HFF-Myc (cell line): ENCODE data around the gene ATG16L1.

ENCODE experiments used
- DNase-seq: peaks from one replicate; pipeline ENCODE4 v3.0.0-alpha.2; 2011; ENCODE audit warnings: low read depth; ENCODE audit errors: extremely low read depth
- H3K4me3 ChIP-seq: replicated peaks from 2 replicates; pipeline ENCODE4 v1.5.1; 2011; ENCODE audit warnings: low read depth, mild to moderate bottlenecking, control low read depth, low read length
- TF ChIP-seq, protein P1 (sequence below): IDR thresholded peaks from 2 replicates; pipeline ENCODE4 v1.5.1; 2012; ENCODE audit warnings: mild to moderate bottlenecking, low read depth, low read length, control low read depth; ENCODE audit errors: missing control alignments

ATG16L1 gene

DNA sequence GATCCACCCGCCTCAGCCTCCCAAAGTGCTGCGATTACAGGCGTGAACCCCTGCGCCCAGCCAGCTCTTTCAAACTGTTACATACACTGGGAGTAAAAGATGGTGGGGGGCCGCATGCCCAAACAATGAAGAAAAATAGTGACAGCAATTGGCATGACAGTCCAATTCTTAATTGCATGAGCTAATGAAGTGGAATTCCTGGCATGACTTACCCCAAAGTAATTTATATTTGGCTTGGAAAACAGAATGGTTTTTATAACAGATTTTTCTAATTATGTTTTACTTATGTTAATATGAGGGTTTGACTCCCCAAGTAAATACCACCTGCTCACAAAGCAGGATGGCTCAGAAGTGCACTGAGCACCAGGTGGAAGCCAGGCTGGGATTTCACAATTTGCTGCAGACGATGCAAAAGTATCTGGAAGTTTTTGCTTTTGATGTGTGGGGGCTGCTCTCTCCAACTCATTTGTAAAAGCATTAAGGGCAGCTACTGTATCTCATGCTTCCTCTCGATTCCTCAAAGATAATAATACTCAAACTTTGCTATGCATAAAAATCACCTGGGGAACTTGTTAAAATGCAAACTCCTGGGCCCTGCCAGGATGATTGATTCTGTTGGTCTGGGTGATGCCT is 24.0 kb upstream of the ATG16L1 start:
- TF ChIP-seq, protein P1, sequence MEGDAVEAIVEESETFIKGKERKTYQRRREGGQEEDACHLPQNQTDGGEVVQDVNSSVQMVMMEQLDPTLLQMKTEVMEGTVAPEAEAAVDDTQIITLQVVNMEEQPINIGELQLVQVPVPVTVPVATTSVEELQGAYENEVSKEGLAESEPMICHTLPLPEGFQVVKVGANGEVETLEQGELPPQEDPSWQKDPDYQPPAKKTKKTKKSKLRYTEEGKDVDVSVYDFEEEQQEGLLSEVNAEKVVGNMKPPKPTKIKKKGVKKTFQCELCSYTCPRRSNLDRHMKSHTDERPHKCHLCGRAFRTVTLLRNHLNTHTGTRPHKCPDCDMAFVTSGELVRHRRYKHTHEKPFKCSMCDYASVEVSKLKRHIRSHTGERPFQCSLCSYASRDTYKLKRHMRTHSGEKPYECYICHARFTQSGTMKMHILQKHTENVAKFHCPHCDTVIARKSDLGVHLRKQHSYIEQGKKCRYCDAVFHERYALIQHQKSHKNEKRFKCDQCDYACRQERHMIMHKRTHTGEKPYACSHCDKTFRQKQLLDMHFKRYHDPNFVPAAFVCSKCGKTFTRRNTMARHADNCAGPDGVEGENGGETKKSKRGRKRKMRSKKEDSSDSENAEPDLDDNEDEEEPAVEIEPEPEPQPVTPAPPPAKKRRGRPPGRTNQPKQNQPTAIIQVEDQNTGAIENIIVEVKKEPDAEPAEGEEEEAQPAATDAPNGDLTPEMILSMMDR = no peak
- no peak for DNase-seq

DNA sequence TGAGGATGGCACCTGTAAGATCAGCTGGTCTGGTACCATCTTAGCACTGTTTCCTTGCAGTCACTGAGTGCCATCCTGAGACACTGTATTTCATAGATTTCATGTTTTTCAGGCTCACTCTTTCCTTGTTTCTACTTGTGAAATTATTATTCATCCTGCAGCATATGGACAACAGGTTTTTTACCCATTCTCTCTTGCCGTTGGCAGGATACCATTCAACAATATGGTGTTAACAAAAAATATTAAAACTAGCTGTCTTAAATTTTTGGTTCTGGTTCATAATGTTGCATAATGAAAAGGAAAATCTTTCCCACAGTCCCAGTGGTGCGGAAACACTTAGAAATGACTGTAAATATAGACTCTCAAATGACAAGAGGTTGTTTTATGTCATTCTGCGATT is 23.1 kb upstream of the ATG16L1 start:
- TF ChIP-seq, protein P1 = no peak
- H3K4me3 ChIP-seq = no peak overlapping the region
- no peak for DNase-seq

More for the DNA sequence above, 24.0 kb upstream of the ATG16L1 start:
- H3K4me3 ChIP-seq = no peak overlapping the region

DNA sequence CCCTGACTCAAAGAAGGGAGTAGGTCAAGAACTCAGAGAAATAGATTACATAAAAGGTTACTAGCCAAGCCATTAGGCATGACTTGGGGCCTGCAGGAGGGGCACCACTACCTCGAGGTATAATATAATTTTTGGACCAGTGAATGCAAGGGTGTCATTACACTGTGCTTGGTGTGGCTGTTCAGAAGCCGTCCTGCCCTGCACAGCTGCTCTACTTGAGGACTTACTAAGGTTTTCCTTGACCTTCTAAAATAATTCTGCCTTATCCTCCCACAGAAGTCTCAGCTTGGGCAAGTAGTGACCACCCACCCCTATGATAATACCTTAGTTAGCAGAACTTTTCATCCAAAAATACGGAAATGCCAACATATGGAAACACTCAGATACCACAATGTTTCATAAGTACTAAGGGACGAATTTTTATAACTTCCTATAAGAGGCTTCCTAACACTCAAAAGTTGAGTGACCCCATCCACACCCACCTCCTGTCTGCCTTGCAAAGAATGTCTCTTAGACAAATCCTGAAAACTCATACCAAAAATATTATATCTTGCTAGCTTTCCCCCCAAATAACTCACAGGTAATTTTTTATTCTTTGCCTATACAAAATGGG is 17.7 kb upstream of the ATG16L1 start:
- DNase-seq = no peak
- TF ChIP-seq, protein P1 = no peak
- no peak overlapping the region for H3K4me3 ChIP-seq

- TF ChIP-seq, protein P1 = no peak
- H3K4me3 ChIP-seq = no peak overlapping the region
- DNase-seq = no peak
Measured at GRCh38 chr2:233234264-233234663, 17.2 kb upstream of the ATG16L1 start.

GRCh38 chr2:233234996-233235395 is 16.5 kb upstream of the ATG16L1 start:
- no peak for DNase-seq
- no peak overlapping the region for H3K4me3 ChIP-seq

GRCh38 chr2:233235977-233236376 is 15.5 kb upstream of the ATG16L1 start:
- no peak overlapping the region for H3K4me3 ChIP-seq
- no peak for DNase-seq
- TF ChIP-seq, protein P1 = no peak

More at GRCh38 chr2:233234996-233235395, 16.5 kb upstream of the ATG16L1 start:
- TF ChIP-seq, protein P1 = no peak
